ENCODE measurements around the gene HSD17B3.

Gene HSD17B3

DNA sequence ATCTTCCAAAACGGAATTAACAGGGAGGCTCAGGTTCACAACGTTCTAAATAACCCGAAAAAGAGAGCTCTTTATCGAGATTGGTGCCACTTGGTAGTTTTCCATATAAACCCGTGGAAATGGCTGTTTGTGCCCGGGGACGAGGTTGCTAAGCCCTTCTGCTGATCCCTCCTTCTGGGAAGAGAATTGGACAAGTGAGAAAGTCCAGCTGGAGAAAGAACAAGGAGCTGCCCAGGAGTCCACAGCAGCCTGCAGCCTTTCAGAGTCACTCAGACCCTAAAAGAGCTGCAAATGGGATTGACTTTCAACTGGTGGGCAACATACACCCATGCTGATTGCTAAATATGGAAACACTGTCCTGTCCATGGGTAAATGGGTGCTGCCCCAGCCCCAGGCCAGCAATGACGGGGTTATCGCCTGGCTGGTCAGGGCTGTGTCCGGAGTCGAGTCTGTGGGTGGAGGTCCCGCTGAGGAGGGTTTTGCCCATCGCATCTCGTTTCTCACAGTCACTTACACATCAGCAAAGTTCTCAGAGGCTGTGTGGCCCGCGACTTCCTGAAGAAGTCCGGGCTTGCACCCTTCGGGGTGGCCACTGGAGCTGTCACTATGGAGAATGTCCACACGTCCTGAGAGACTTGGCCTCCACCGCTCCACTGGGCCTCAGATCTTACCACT is 40.7 kb upstream of the HSD17B3 start:
- no peaks in the 10 kb centered on the region for H3K36me3 ChIP-seq (ENCODE audit: insufficient read depth, low read length)
- no peaks in the 10 kb centered on the region for H3K9me2 ChIP-seq (replicated peaks; ENCODE audit: low read depth, low read length)
- H3K79me2 ChIP-seq (ENCODE audit: insufficient read depth, low read length) = no peaks in the 10 kb centered on the region
- H3K27me3 ChIP-seq (ENCODE audit: insufficient read depth, low read length, poor library complexity, severe bottlenecking) = no peaks in the 10 kb centered on the region
- no peaks in the 10 kb centered on the region for H3K9me3 ChIP-seq (ENCODE audit: insufficient read depth, low read depth, low read length)
- no peaks in the 10 kb centered on the region for H3K4me1 ChIP-seq (ENCODE audit: insufficient read depth, low read length, poor library complexity, severe bottlenecking)
- no peak overlapping the region for H3K4me3 ChIP-seq (ENCODE audit: low read length, poor library complexity, severe bottlenecking)
- TF ChIP-seq, protein P1, sequence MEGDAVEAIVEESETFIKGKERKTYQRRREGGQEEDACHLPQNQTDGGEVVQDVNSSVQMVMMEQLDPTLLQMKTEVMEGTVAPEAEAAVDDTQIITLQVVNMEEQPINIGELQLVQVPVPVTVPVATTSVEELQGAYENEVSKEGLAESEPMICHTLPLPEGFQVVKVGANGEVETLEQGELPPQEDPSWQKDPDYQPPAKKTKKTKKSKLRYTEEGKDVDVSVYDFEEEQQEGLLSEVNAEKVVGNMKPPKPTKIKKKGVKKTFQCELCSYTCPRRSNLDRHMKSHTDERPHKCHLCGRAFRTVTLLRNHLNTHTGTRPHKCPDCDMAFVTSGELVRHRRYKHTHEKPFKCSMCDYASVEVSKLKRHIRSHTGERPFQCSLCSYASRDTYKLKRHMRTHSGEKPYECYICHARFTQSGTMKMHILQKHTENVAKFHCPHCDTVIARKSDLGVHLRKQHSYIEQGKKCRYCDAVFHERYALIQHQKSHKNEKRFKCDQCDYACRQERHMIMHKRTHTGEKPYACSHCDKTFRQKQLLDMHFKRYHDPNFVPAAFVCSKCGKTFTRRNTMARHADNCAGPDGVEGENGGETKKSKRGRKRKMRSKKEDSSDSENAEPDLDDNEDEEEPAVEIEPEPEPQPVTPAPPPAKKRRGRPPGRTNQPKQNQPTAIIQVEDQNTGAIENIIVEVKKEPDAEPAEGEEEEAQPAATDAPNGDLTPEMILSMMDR (conservative IDR thresholded peaks at IDR 0.05; ENCODE audit: low read length) = no peak
- no peak for TF ChIP-seq EZH2phosphoT487 (IDR thresholded peaks at IDR 0.05; ENCODE audit: borderline replicate concordance)
- H3K9ac ChIP-seq (ENCODE audit: low read depth, low read length, poor library complexity, severe bottlenecking) = no peak overlapping the region
- H2AFZ ChIP-seq (ENCODE audit: low read length) = no peak overlapping the region
- no peaks in the 10 kb centered on the region for H3F3A ChIP-seq (ENCODE audit: low read depth)
- H4K20me1 ChIP-seq (ENCODE audit: insufficient read depth, low read length, poor library complexity, severe bottlenecking) = no peaks in the 10 kb centered on the region
- H3K4me2 ChIP-seq (ENCODE audit: low read depth, low read length, poor library complexity, severe bottlenecking) = no peak overlapping the region

DNA sequence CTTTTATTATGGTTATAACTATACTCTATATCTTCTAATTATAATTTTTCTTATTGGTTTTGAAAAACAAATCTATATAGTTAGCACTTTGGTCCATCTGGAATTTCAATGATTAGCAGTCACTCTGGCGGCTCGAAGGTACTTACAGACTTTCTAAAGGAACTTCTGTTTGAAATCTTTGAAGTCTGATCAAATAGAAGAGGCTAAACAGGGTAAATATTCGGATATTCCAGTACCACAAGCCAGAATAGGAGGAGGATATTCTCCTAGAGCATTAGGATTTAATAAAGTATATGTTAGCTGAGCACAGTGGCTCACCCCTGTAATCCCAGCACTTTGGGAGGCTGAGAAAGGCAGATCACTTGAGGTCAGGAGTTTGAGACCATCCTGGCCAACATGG is 38.7 kb upstream of the HSD17B3 start:
- H3K79me2 ChIP-seq (ENCODE audit: insufficient read depth, low read length) = no peaks in the 10 kb centered on the region
- H3K9me2 ChIP-seq (replicated peaks; ENCODE audit: low read depth, low read length) = no peaks in the 10 kb centered on the region
- H3K36me3 ChIP-seq (ENCODE audit: insufficient read depth, low read length) = no peaks in the 10 kb centered on the region
- no peak overlapping the region for H3K4me2 ChIP-seq (ENCODE audit: low read depth, low read length, poor library complexity, severe bottlenecking)
- H3K9ac ChIP-seq (ENCODE audit: low read depth, low read length, poor library complexity, severe bottlenecking) = no peak overlapping the region
- no peaks in the 10 kb centered on the region for H3K27me3 ChIP-seq (ENCODE audit: insufficient read depth, low read length, poor library complexity, severe bottlenecking)
- H3F3A ChIP-seq (ENCODE audit: low read depth) = no peaks in the 10 kb centered on the region
- TF ChIP-seq EZH2phosphoT487 (IDR thresholded peaks at IDR 0.05; ENCODE audit: borderline replicate concordance) = no peak
- TF ChIP-seq, protein P1 (conservative IDR thresholded peaks at IDR 0.05; ENCODE audit: low read length) = no peak
- no peak overlapping the region for H2AFZ ChIP-seq (ENCODE audit: low read length)
- H4K20me1 ChIP-seq (ENCODE audit: insufficient read depth, low read length, poor library complexity, severe bottlenecking) = no peaks in the 10 kb centered on the region
- no peak overlapping the region for H3K4me3 ChIP-seq (ENCODE audit: low read length, poor library complexity, severe bottlenecking)
- H3K9me3 ChIP-seq (ENCODE audit: insufficient read depth, low read depth, low read length) = no peaks in the 10 kb centered on the region
- H3K4me1 ChIP-seq (ENCODE audit: insufficient read depth, low read length, poor library complexity, severe bottlenecking) = no peaks in the 10 kb centered on the region

DNA sequence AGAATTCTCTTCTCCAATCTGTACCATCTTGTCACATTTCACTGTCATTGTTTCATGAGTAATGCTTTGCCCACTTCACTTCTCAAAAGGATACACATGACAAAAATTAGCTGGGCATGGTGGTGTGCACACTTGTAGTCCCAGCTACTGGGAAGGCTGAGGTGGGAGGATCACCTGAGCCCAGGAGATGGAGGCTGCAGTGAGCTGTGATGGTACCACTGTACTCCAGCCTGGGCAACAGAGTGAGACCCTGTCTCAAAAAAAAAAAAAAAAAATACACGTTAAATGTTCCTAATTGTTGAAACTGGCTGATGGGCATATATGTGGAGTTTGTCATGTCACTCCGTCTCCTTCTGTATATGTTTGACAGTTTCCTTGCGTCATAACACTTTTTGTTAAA is 36.3 kb upstream of the HSD17B3 start:
- TF ChIP-seq, protein P1 (conservative IDR thresholded peaks at IDR 0.05; ENCODE audit: low read length) = no peak
- no peak for TF ChIP-seq EZH2phosphoT487 (IDR thresholded peaks at IDR 0.05; ENCODE audit: borderline replicate concordance)
- Histone ChIP-seq H3K9ac (ENCODE audit: low read depth, low read length, poor library complexity, severe bottlenecking) (no peak overlapping the region), H3K4me1 (ENCODE audit: insufficient read depth, low read length, poor library complexity, severe bottlenecking) (no peaks in the 10 kb centered on the region)

More for the DNA sequence above, 36.3 kb upstream of the HSD17B3 start:
- Histone ChIP-seq H3K36me3 (ENCODE audit: insufficient read depth, low read length) (no peaks in the 10 kb centered on the region), H4K20me1 (ENCODE audit: insufficient read depth, low read length, poor library complexity, severe bottlenecking) (no peaks in the 10 kb centered on the region), H3K9me2 (replicated peaks; ENCODE audit: low read depth, low read length) (no peaks in the 10 kb centered on the region), H3K9me3 (ENCODE audit: insufficient read depth, low read depth, low read length) (no peaks in the 10 kb centered on the region), H3K27me3 (ENCODE audit: insufficient read depth, low read length, poor library complexity, severe bottlenecking) (no peaks in the 10 kb centered on the region), H3K4me3 (ENCODE audit: low read length, poor library complexity, severe bottlenecking) (no peak overlapping the region), H3F3A (ENCODE audit: low read depth) (no peaks in the 10 kb centered on the region), H3K4me2 (ENCODE audit: low read depth, low read length, poor library complexity, severe bottlenecking) (no peak overlapping the region), H3K79me2 (ENCODE audit: insufficient read depth, low read length) (no peaks in the 10 kb centered on the region), H2AFZ (ENCODE audit: low read length) (no peak overlapping the region)
